H9 (cell line): ENCODE measurements around the gene PCOLCE2. TPM values are rescaled to one million over a fixed set of nuclear protein-coding genes. Genes with fewer than 3 reads are reported as not detected.
A peak's percentile ranks its signal among the peaks of the same experiment; 100 is the strongest.

Source experiments
- DNase-seq: peaks from one replicate; pipeline ENCODE4 v3.0.0-alpha.2; 2017
- H2AFZ ChIP-seq: one replicate; pipeline ENCODE4 v1.6.1; 2013; ENCODE audit warnings: mild to moderate bottlenecking, low read length, control low read depth, moderate library complexity
- H2AK5ac ChIP-seq: 2 replicates; pipeline ENCODE4 v1.6.1; 2013; ENCODE audit warnings: low read length, control low read depth, mixed read lengths; ENCODE audit not compliant: insufficient read length
- H2BK120ac ChIP-seq: one replicate; pipeline ENCODE4 v1.6.1; 2013; ENCODE audit warnings: low read depth, mild to moderate bottlenecking, low read length, control low read depth, inconsistent platforms; ENCODE audit not compliant: poor library complexity, severe bottlenecking
- H2BK12ac ChIP-seq: 2 replicates; pipeline ENCODE4 v1.6.1; 2013; ENCODE audit warnings: low read length, control low read depth, mixed read lengths, low read depth; ENCODE audit not compliant: insufficient read length
- H2BK15ac ChIP-seq: 2 replicates; pipeline ENCODE4 v1.6.1; 2013; ENCODE audit warnings: low read depth, low read length, control low read depth
- H2BK20ac ChIP-seq: one replicate; pipeline ENCODE4 v1.6.1; 2013; ENCODE audit warnings: low read depth, mild to moderate bottlenecking, low read length, control low read depth, inconsistent platforms; ENCODE audit not compliant: poor library complexity, severe bottlenecking
- H2BK5ac ChIP-seq: 2 replicates; pipeline ENCODE4 v1.6.1; 2013; ENCODE audit warnings: low read length, control low read depth, mixed read lengths; ENCODE audit not compliant: insufficient read length
- H3K14ac ChIP-seq: 2 replicates; pipeline ENCODE4 v1.6.1; 2013; ENCODE audit warnings: low read length, control low read depth; ENCODE audit not compliant: insufficient read depth
- H3K18ac ChIP-seq: 2 replicates; pipeline ENCODE4 v1.6.1; 2013; ENCODE audit warnings: low read depth, mild to moderate bottlenecking, mixed read lengths, low read length, control low read depth; ENCODE audit not compliant: insufficient read length
- H3K23ac ChIP-seq: 2 replicates; pipeline ENCODE4 v1.6.1; 2013; ENCODE audit warnings: low read length, control low read depth, mixed read lengths, low read depth; ENCODE audit not compliant: insufficient read length
- H3K23me2 ChIP-seq: 2 replicates; pipeline ENCODE4 v1.6.1; 2013; ENCODE audit warnings: low read depth, mild to moderate bottlenecking, mixed read lengths, low read length, control low read depth; ENCODE audit not compliant: insufficient read length, poor library complexity, severe bottlenecking
- H3K27ac ChIP-seq: 2 replicates; pipeline ENCODE4 v1.5.1; 2013; ENCODE audit warnings: low read length, control low read depth, mixed read lengths, low read depth; ENCODE audit not compliant: insufficient read length
- H3K27me3 ChIP-seq: 2 replicates; pipeline ENCODE4 v1.6.1; 2013; ENCODE audit warnings: low read length, control low read depth, inconsistent platforms; ENCODE audit not compliant: insufficient read depth
- H3K4ac ChIP-seq: 2 replicates; pipeline ENCODE4 v1.6.1; 2013; ENCODE audit warnings: low read depth, mild to moderate bottlenecking, control low read depth, inconsistent platforms, low read length, moderate library complexity
- H3K4me1 ChIP-seq: 2 replicates; pipeline ENCODE4 v1.6.1; 2013; ENCODE audit warnings: low read length, control low read depth, inconsistent platforms; ENCODE audit not compliant: insufficient read depth
- H3K4me2 ChIP-seq: 2 replicates; pipeline ENCODE4 v1.6.1; 2013; ENCODE audit warnings: low read length, control low read depth, mixed read lengths; ENCODE audit not compliant: insufficient read length, insufficient read depth
- H3K56ac ChIP-seq: 2 replicates; pipeline ENCODE4 v1.6.1; 2013; ENCODE audit warnings: low read depth, mild to moderate bottlenecking, mixed read lengths, low read length, control low read depth; ENCODE audit not compliant: insufficient read length
- H3K79me1 ChIP-seq: 2 replicates; pipeline ENCODE4 v1.6.1; 2013; ENCODE audit warnings: low read depth, mild to moderate bottlenecking, moderate library complexity, low read length, control low read depth, inconsistent platforms; ENCODE audit not compliant: insufficient read depth, poor library complexity, severe bottlenecking
- H3K79me2 ChIP-seq: 2 replicates; pipeline ENCODE4 v1.6.1; 2013; ENCODE audit warnings: low read length, control low read depth, inconsistent platforms; ENCODE audit not compliant: insufficient read depth
- H3K9ac ChIP-seq: 2 replicates; pipeline ENCODE4 v1.6.1; 2013; ENCODE audit warnings: low read length, control low read depth, mixed read lengths; ENCODE audit not compliant: insufficient read length; ENCODE audit errors: extremely low read depth
- H3K9me3 ChIP-seq: one replicate; pipeline ENCODE4 v1.6.1; 2013; ENCODE audit warnings: low read depth, low read length, inconsistent platforms; ENCODE audit not compliant: control insufficient read depth
- H3T11ph ChIP-seq: one replicate; pipeline ENCODE4 v1.6.1; 2013; ENCODE audit warnings: mild to moderate bottlenecking, low read length, control low read depth, inconsistent platforms
- H4K20me1 ChIP-seq: one replicate; pipeline ENCODE4 v1.6.1; 2013; ENCODE audit not compliant: control insufficient read depth, insufficient read length, insufficient read depth
- H4K5ac ChIP-seq: 2 replicates; pipeline ENCODE4 v1.6.1; 2013; ENCODE audit warnings: low read depth, mild to moderate bottlenecking, mixed read lengths, low read length, control low read depth; ENCODE audit not compliant: insufficient read length
- H4K8ac ChIP-seq: replicated peaks from 2 replicates; pipeline ENCODE4 v1.6.1; 2013; ENCODE audit warnings: low read length, control low read depth, mixed read lengths, low read depth; ENCODE audit not compliant: insufficient read length
- H4K91ac ChIP-seq: 2 replicates; pipeline ENCODE4 v1.6.1; 2013; ENCODE audit warnings: low read depth, mild to moderate bottlenecking, moderate library complexity, mixed read lengths, low read length, control low read depth; ENCODE audit not compliant: insufficient read length
- H3K27ac Mint-ChIP-seq, 3 experiments: 2 replicates in 2 of 3; 3 replicates in 1 of 3; pipeline ENCODE4 v1.8.0; 2020 to 2021; ENCODE audit warnings: mixed read lengths in 3 of 3, mild to moderate bottlenecking in 1 of 3, moderate library complexity in 1 of 3
- H3K27me3 Mint-ChIP-seq: 2 replicates; pipeline ENCODE4 v1.8.0; 2021; ENCODE audit warnings: low read depth, mild to moderate bottlenecking, moderate library complexity, mixed read lengths
- H3K36me3 Mint-ChIP-seq, 3 experiments: 2 replicates in 2 of 3; 3 replicates in 1 of 3; pipeline ENCODE4 v1.8.0; 2020 to 2021; ENCODE audit warnings: low read depth in 3 of 3, mixed read lengths in 3 of 3; ENCODE audit not compliant: insufficient read depth in 1 of 3
- H3K4me1 Mint-ChIP-seq, 2 experiments: 2 replicates each; pipeline ENCODE4 v1.8.0; 2020; ENCODE audit warnings: mixed read lengths in 2 of 2
- H3K4me3 Mint-ChIP-seq, 2 experiments: 2 replicates in 1 of 2; 3 replicates in 1 of 2; pipeline ENCODE4 v1.8.0; 2020 to 2021; ENCODE audit warnings: mild to moderate bottlenecking in 2 of 2, mixed read lengths in 2 of 2, moderate library complexity in 1 of 2
- H3K9me3 Mint-ChIP-seq, 2 experiments: 2 replicates in 1 of 2; 3 replicates in 1 of 2; pipeline ENCODE4 v1.8.0; 2020; ENCODE audit warnings: mild to moderate bottlenecking in 2 of 2, mixed read lengths in 2 of 2, moderate library complexity in 1 of 2
- WGBS: extraction: QIAGEN DNeasy Blood & Tissue Kit; methylation state at CpG from one replicate; pipeline ENCODE4 v1.1.7; 2013; ENCODE audit warnings: missing lambda C conversion rate, low lambda C conversion rate, mixed read lengths; ENCODE audit not compliant: insufficient read length; ENCODE audit errors: extremely low coverage; 5-methylcytosine and 5-hydroxymethylcytosine counted together
- long read RNA-seq: library from polyadenylated mRNA; unstranded; transcript quantifications from one replicate; pipeline ENCODE4 v2.0.0, GENCODE V29; 2020
- total RNA-seq: library from RNA; stranded (reverse); gene quantifications from 2 replicates; pipeline ENCODE4 v1.2.1, GENCODE V29; 2021
- TF ChIP-seq, protein P1 (sequence below): fragments of 200-600 bp; sonication (generic); conservative IDR thresholded peaks from 3 replicates; pipeline ENCODE4 v1.8.0; 2021; ENCODE audit warnings: antibody characterized with exemption, mild to moderate bottlenecking

The PCOLCE2 gene, protein sequence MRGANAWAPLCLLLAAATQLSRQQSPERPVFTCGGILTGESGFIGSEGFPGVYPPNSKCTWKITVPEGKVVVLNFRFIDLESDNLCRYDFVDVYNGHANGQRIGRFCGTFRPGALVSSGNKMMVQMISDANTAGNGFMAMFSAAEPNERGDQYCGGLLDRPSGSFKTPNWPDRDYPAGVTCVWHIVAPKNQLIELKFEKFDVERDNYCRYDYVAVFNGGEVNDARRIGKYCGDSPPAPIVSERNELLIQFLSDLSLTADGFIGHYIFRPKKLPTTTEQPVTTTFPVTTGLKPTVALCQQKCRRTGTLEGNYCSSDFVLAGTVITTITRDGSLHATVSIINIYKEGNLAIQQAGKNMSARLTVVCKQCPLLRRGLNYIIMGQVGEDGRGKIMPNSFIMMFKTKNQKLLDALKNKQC
- total RNA-seq, result 6.8 and 9.2 TPM in 2 replicates
- long read RNA-seq, transcript PCOLCE2-201 (9 exons, 2,021 nt), result major isoform, 45 of 59 reads
- long read RNA-seq, partial matches to known transcripts, result 3 of 59 reads
- long read RNA-seq, other reads (novel, unspliced or antisense), result 10 of 59 reads

DNA sequence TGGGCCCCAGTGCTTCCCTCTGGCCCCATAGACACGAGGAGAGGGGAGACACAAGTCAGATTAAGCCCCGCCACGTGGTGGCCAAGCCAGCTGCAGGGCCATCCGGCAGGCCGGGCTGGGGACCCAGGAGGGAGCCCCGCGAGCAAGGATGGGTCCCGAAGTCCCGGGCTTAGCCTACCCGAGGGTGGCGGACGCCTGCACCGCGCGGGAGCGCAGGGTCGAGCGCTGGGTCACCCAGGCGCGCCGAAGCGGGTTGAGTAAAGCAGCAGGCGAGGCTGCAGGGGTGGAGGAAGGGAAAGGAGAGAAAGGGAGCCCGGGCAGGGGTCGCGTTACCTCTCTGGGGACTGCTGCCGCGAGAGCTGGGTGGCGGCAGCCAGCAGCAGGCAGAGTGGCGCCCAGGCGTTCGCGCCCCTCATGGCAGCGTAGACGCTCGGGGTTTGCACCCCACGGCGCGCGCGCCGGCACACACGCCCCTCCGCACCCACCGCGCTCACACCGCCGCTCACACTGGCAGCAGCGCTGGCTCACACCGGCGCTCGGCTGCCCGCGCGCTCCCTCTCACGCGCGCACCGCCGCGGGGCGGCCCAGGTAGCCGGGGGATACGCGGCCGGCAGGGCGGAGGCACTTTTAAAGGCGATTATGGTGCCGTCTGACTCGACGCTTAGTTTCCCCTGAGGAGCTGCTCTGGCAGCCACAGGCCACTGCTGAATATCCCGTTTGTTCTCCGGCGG lies at the start of gene PCOLCE2:
Gene PCOLCE2, minus strand, starts transcription at position 603 of the 731 bp plus-strand sequence. Its CDS starts 187 bp downstream, at position 416.
- Histone ChIP-seq H2BK5ac (no peak within 1 kb of the TSS), H3K4me2 (peak within 1 kb of the TSS; percentile 67), H3K27me3 (peaks cover 2% of the 10 kb centered on the region; the same call in 1 of the 2 replicates), H3K27ac (no peak within 1 kb of the TSS), H3K79me2 (no peaks in the 10 kb centered on the region; the same call in 1 of the 2 replicates), H3K4ac (no peak within 1 kb of the TSS), H2BK15ac (no peak within 1 kb of the TSS), H3K18ac (peak within 1 kb of the TSS; percentile 65), H2BK20ac (no peak within 1 kb of the TSS), H4K5ac (no peak within 1 kb of the TSS), H3K23ac (no peak within 1 kb of the TSS), H3K56ac (no peak within 1 kb of the TSS), H3T11ph (no peak within 1 kb of the TSS), H2AFZ (no peak within 1 kb of the TSS), H3K9ac (peak within 1 kb of the TSS; percentile 10), H3K4me1 (no peaks in the 10 kb centered on the region), H2AK5ac (no peak within 1 kb of the TSS), H2BK120ac (no peak within 1 kb of the TSS), H2BK12ac (no peak within 1 kb of the TSS), H3K14ac (peak within 1 kb of the TSS; percentile 50), H4K20me1 (no peaks in the 10 kb centered on the region), H3K23me2 (peaks cover 7% of the 10 kb centered on the region), H4K8ac (no peak within 1 kb of the TSS), H3K79me1 (no peaks in the 10 kb centered on the region), H3K9me3 (no peaks in the 10 kb centered on the region), H4K91ac (no peak within 1 kb of the TSS)
- peaks cover 5 to 14% of the 10 kb centered on the region in 2 experiments for H3K4me1 Mint-ChIP-seq
- DNase-seq, result peak; percentile 75
- no CpG with 5 or more reads among the region's 74 CpGs for WGBS
- H3K4me3 Mint-ChIP-seq, result peak within 1 kb of the TSS; percentile 72 to 86
- TF ChIP-seq, protein P1, sequence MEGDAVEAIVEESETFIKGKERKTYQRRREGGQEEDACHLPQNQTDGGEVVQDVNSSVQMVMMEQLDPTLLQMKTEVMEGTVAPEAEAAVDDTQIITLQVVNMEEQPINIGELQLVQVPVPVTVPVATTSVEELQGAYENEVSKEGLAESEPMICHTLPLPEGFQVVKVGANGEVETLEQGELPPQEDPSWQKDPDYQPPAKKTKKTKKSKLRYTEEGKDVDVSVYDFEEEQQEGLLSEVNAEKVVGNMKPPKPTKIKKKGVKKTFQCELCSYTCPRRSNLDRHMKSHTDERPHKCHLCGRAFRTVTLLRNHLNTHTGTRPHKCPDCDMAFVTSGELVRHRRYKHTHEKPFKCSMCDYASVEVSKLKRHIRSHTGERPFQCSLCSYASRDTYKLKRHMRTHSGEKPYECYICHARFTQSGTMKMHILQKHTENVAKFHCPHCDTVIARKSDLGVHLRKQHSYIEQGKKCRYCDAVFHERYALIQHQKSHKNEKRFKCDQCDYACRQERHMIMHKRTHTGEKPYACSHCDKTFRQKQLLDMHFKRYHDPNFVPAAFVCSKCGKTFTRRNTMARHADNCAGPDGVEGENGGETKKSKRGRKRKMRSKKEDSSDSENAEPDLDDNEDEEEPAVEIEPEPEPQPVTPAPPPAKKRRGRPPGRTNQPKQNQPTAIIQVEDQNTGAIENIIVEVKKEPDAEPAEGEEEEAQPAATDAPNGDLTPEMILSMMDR, result 0 out of 3 replicates have a peak, but pooled peaks have one; percentile 18
- H3K27ac Mint-ChIP-seq, result peak within 1 kb of the TSS in 1 of 3 experiments; percentile 84; a peak in 2 of 7 replicates
- no peaks in the 10 kb centered on the region for H3K9me3 Mint-ChIP-seq
- H3K27me3 Mint-ChIP-seq, result peaks cover 25% of the 10 kb centered on the region
- H3K36me3 Mint-ChIP-seq, result peaks cover 0 to 3% (median 0%) of the 10 kb centered on the region in 3 experiments; a peak in 2 of 7 replicates
